IMR-90 (cell line): ENCODE data around the gene DIAPH2. TPM values are rescaled to one million over a fixed set of nuclear protein-coding genes. Genes with fewer than 3 reads are reported as not detected.

Experiments used
- ATAC-seq: fragments of 200-7000 bp; cut with Tn5 transposase; 2 replicates; pipeline ENCODE4 v1.9.1; 2020; ENCODE audit warnings: low read depth, mild to moderate bottlenecking, moderate library complexity
- BruUV-seq: library from RNA; stranded (reverse); fragments of 400-500 nt; replicated peaks from 2 replicates; lab custom pipeline; 2021; lab: Mats Ljungman, UMichigan
- CTCF ChIA-PET: fragments of 300-600 bp; formaldehyde crosslinking; extraction: SDS; loops from one replicate; lab custom pipeline; 2021; ENCODE audit warnings: antibody characterized with exemption; lab: Yijun Ruan, JAX
- POLR2A ChIA-PET: fragments of 300-600 bp; sonication (Branson Sonifier 250); formaldehyde crosslinking; loops from one replicate; lab custom pipeline; 2022; ENCODE audit warnings: antibody characterized with exemption; ENCODE audit not compliant: unreplicated experiment; lab: Charles Lee
- DNase-seq: peaks from one replicate; pipeline ENCODE4 v3.0.0; 2013
- H2AFZ ChIP-seq: replicated peaks from 2 replicates; pipeline ENCODE3; 2013; ENCODE audit warnings: low read length, mild to moderate bottlenecking; ENCODE audit not compliant: poor library complexity
- H2AK5ac ChIP-seq: 2 replicates; pipeline ENCODE4 v1.6.1; 2013; ENCODE audit warnings: low read depth, low read length, inconsistent platforms
- H2AK9ac ChIP-seq: replicated peaks from 2 replicates; pipeline ENCODE3; 2013; ENCODE audit warnings: mild to moderate bottlenecking, low read depth, low read length, moderate library complexity; ENCODE audit not compliant: poor library complexity
- H2BK120ac ChIP-seq: 2 replicates; pipeline ENCODE4 v1.6.1; 2013; ENCODE audit warnings: low read depth, low read length, inconsistent platforms
- H2BK15ac ChIP-seq: 3 replicates; pipeline ENCODE4 v1.6.1; 2013; ENCODE audit warnings: low read depth, low read length, inconsistent platforms
- H2BK20ac ChIP-seq: 2 replicates; pipeline ENCODE4 v1.6.1; 2013; ENCODE audit warnings: low read depth, mild to moderate bottlenecking, inconsistent platforms, low read length, moderate library complexity
- H2BK5ac ChIP-seq: 2 replicates; pipeline ENCODE4 v1.6.1; 2013; ENCODE audit warnings: mild to moderate bottlenecking, low read depth, low read length, inconsistent platforms; ENCODE audit not compliant: poor library complexity, severe bottlenecking
- H3K14ac ChIP-seq: replicated peaks from 2 replicates; pipeline ENCODE4 v1.6.1; 2013; ENCODE audit warnings: low read depth, low read length, inconsistent platforms
- H3K18ac ChIP-seq: 2 replicates; pipeline ENCODE4 v1.6.1; 2013; ENCODE audit warnings: low read depth, low read length, control low read depth
- H3K23ac ChIP-seq: 2 replicates; pipeline ENCODE4 v1.6.1; 2013; ENCODE audit warnings: low read depth, low read length, inconsistent platforms
- H3K27ac ChIP-seq: 2 replicates; pipeline ENCODE4 v1.5.1; 2013; ENCODE audit warnings: mild to moderate bottlenecking, control low read depth, low read length; ENCODE audit not compliant: insufficient read depth
- H3K27me3 ChIP-seq: 2 replicates; pipeline ENCODE4 v1.6.1; 2013; ENCODE audit warnings: low read length; ENCODE audit not compliant: control insufficient read depth, insufficient read depth
- H3K36me3 ChIP-seq: 2 replicates; pipeline ENCODE4 v1.6.1; 2013; ENCODE audit warnings: low read length, mixed read lengths; ENCODE audit not compliant: control insufficient read depth, insufficient read depth
- H3K4ac ChIP-seq: 2 replicates; pipeline ENCODE4 v1.6.1; 2013; ENCODE audit warnings: low read depth, low read length, inconsistent platforms
- H3K4me1 ChIP-seq: 2 replicates; pipeline ENCODE4 v1.6.1; 2013; ENCODE audit warnings: low read length, mixed read lengths; ENCODE audit not compliant: control insufficient read depth, insufficient read depth
- H3K4me2 ChIP-seq: 2 replicates; pipeline ENCODE4 v1.6.1; 2013; ENCODE audit warnings: low read depth, mild to moderate bottlenecking, control low read depth, low read length, moderate library complexity
- H3K4me3 ChIP-seq: 2 replicates; pipeline ENCODE4 v1.5.1; 2013; ENCODE audit warnings: low read depth, mild to moderate bottlenecking, control low read depth, low read length, moderate library complexity; ENCODE audit not compliant: insufficient read depth
- H3K56ac ChIP-seq: 2 replicates; pipeline ENCODE4 v1.6.1; 2013; ENCODE audit warnings: low read length, inconsistent platforms; ENCODE audit not compliant: insufficient read depth; ENCODE audit errors: extremely low read depth
- H3K79me1 ChIP-seq, 2 experiments: 2 replicates each; pipeline ENCODE4 v1.6.1; 2013; ENCODE audit warnings: low read length in 2 of 2, inconsistent platforms in 1 of 2, low read depth in 1 of 2
- H3K9ac ChIP-seq: 2 replicates; pipeline ENCODE4 v1.6.1; 2013; ENCODE audit warnings: low read depth, low read length, control low read depth
- H3K9me1 ChIP-seq: 2 replicates; pipeline ENCODE4 v1.6.1; 2013; ENCODE audit warnings: low read length, inconsistent platforms; ENCODE audit not compliant: insufficient read depth
- H3K9me3 ChIP-seq: 2 replicates; pipeline ENCODE4 v1.6.1; 2013; ENCODE audit warnings: low read length; ENCODE audit not compliant: control insufficient read depth, insufficient read depth
- H4K20me1 ChIP-seq: 2 replicates; pipeline ENCODE4 v1.6.1; 2013; ENCODE audit warnings: low read length, inconsistent platforms; ENCODE audit not compliant: insufficient read depth
- H4K5ac ChIP-seq: 2 replicates; pipeline ENCODE4 v1.6.1; 2013; ENCODE audit warnings: mild to moderate bottlenecking, low read depth, low read length, control low read depth
- H4K8ac ChIP-seq, 2 experiments: 2 replicates each; pipeline ENCODE4 v1.6.1; 2013; ENCODE audit warnings: low read depth in 2 of 2, low read length in 2 of 2, control low read depth in 1 of 2, inconsistent platforms in 1 of 2
- H4K91ac ChIP-seq: 2 replicates; pipeline ENCODE4 v1.6.1; 2013; ENCODE audit warnings: low read depth, low read length, inconsistent platforms; ENCODE audit not compliant: insufficient read depth
- MAFK ChIP-seq: IDR thresholded peaks from 2 replicates; pipeline ENCODE4 v1.6.1; 2012; ENCODE audit warnings: low read depth, low read length, improper control_type of control experiment
- NFE2L2 ChIP-seq: fragments of 150-350 bp; IDR thresholded peaks from 2 replicates; pipeline ENCODE4 v1.6.1; 2016; ENCODE audit warnings: low read depth, mild to moderate bottlenecking, low read length
- RCOR1 ChIP-seq: IDR thresholded peaks from 2 replicates; pipeline ENCODE4 v1.6.1; 2012; ENCODE audit warnings: mild to moderate bottlenecking, low read length, improper control_type of control experiment; ENCODE audit not compliant: insufficient replicate concordance
- WGBS, 2 experiments: methylation state at CpG; one replicate each; pipeline versions ENCODE4 v1.1.5 to v1.1.7; 2013; ENCODE audit warnings: missing lambda C conversion rate in 2 of 2; ENCODE audit not compliant: insufficient read length in 1 of 2; ENCODE audit errors: extremely low coverage in 2 of 2; 5-methylcytosine and 5-hydroxymethylcytosine counted together
- dilution Hi-C: fragments of 300-500 bp; cut with HindIII; formaldehyde crosslinking; loops from one replicate; pipeline ENCODE4 v1.14.3; 2018; ENCODE audit warnings: low sequenced_read_pairs; ENCODE audit not compliant: unreplicated experiment
- in situ Hi-C: fragments of 300-500 bp; cut with MboI; formaldehyde crosslinking; loops from 3 replicates; pipeline ENCODE4 v1.14.3; 2019; ENCODE audit warnings: low sequenced_read_pairs, inconsistent platforms, mixed read lengths
- intact Hi-C: fragments of 100-400 bp; cut with micrococcal nuclease; formaldehyde crosslinking; loops from 2 replicates; pipeline ENCODE4 v1.10.0; 2022
- polyA plus RNA-seq, 3 experiments: library from polyadenylated mRNA; depleted of rRNA; stranded (reverse); fragments of >200 nt; gene quantifications; 2 replicates each; pipeline ENCODE4 v1.2.3, GENCODE V29; 2012; ENCODE audit warnings: low replicate concordance in 1 of 3
- total RNA-seq: library from RNA; depleted of rRNA; stranded (reverse); fragments of >200 nt; gene quantifications from 2 replicates; pipeline ENCODE4 v1.2.3, GENCODE V29; 2012

The DIAPH2 gene
- total and polyA plus RNA-seq, 2 of the 4 experiments (the other 2 are of a cell fraction) = 3.6 to 19.9 TPM

GRCh38 chrX:97230948-97231347, 546.3 kb downstream of the DIAPH2 start:
- no peak overlapping the region for H3K4me2 ChIP-seq
- H3K23ac ChIP-seq = no peak overlapping the region
- no peak overlapping the region for H2BK15ac ChIP-seq
- H3K36me3 ChIP-seq = no peaks in the 10 kb centered on the region
- H2BK20ac ChIP-seq = no peak overlapping the region
- no peak overlapping the region for H4K91ac ChIP-seq
- ATAC-seq = no peak
- no peak overlapping the region for H4K5ac ChIP-seq
- POLR2A ChIA-PET = no interaction called here
- H4K8ac ChIP-seq = no peak overlapping the region
- H2BK120ac ChIP-seq = no peak overlapping the region
- no peak overlapping the region for H3K4me3 ChIP-seq
- in situ Hi-C loops (no loop called here), intact Hi-C loops (no loop called here), dilution Hi-C loops (no loop called here)
- no peak for DNase-seq
- no peak overlapping the region for H2AK9ac ChIP-seq
- H3K27ac ChIP-seq = no peak overlapping the region
- no peak overlapping the region for H2BK5ac ChIP-seq
- no peaks in the 10 kb centered on the region for H3K27me3 ChIP-seq
- no peaks in the 10 kb centered on the region for H3K4me1 ChIP-seq
- no peak overlapping the region for H2AFZ ChIP-seq
- no peak overlapping the region for H3K9ac ChIP-seq
- H4K20me1 ChIP-seq = no peaks in the 10 kb centered on the region
- H2AK5ac ChIP-seq = no peak overlapping the region
- no peak overlapping the region for H3K56ac ChIP-seq
- no peak overlapping the region for H3K4ac ChIP-seq
- H3K14ac ChIP-seq = no peak overlapping the region
- peak; percentile 97 for TF ChIP-seq MAFK
- no peak for TF ChIP-seq NFE2L2
- no peak for TF ChIP-seq RCOR1
- CTCF ChIA-PET = no interaction called here
- no peaks in the 10 kb centered on the region for H3K9me3 ChIP-seq
- H3K18ac ChIP-seq = no peak overlapping the region
- 0 out of 2 replicates have a peak, but pooled peaks cover 2% of the 10 kb centered on the region for H3K9me1 ChIP-seq
- H3K79me1 ChIP-seq = no peaks in the 10 kb centered on the region
- BruUV-seq = no TSS peak
- no CpG with 5 or more reads among the region's 3 CpGs for WGBS, 2 experiments
